22Rv1 (cell line): ENCODE measurements around the gene PPP6R3.

Experiments used
- H3K27ac ChIP-seq: fragments of 450-650 bp; 2 replicates; pipeline ENCODE4 v1.5.1; 2017
- ZFX ChIP-seq: fragments of 450-650 bp; IDR thresholded peaks from 2 replicates; pipeline ENCODE4 v1.6.1; 2017; ENCODE audit warnings: antibody characterized with exemption, borderline replicate concordance
- TF ChIP-seq, protein P1 (sequence below): fragments of 450-650 bp; IDR thresholded peaks from 2 replicates; pipeline ENCODE4 v1.5.1; 2017; ENCODE audit warnings: mild to moderate bottlenecking

PPP6R3 gene

GRCh38 chr11:68651208-68651984, 190.8 kb downstream of the PPP6R3 start:
- TF ChIP-seq, protein P1, sequence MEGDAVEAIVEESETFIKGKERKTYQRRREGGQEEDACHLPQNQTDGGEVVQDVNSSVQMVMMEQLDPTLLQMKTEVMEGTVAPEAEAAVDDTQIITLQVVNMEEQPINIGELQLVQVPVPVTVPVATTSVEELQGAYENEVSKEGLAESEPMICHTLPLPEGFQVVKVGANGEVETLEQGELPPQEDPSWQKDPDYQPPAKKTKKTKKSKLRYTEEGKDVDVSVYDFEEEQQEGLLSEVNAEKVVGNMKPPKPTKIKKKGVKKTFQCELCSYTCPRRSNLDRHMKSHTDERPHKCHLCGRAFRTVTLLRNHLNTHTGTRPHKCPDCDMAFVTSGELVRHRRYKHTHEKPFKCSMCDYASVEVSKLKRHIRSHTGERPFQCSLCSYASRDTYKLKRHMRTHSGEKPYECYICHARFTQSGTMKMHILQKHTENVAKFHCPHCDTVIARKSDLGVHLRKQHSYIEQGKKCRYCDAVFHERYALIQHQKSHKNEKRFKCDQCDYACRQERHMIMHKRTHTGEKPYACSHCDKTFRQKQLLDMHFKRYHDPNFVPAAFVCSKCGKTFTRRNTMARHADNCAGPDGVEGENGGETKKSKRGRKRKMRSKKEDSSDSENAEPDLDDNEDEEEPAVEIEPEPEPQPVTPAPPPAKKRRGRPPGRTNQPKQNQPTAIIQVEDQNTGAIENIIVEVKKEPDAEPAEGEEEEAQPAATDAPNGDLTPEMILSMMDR: no peak
- TF ChIP-seq ZFX: no peak
- no peak overlapping the region for H3K27ac ChIP-seq

DNA sequence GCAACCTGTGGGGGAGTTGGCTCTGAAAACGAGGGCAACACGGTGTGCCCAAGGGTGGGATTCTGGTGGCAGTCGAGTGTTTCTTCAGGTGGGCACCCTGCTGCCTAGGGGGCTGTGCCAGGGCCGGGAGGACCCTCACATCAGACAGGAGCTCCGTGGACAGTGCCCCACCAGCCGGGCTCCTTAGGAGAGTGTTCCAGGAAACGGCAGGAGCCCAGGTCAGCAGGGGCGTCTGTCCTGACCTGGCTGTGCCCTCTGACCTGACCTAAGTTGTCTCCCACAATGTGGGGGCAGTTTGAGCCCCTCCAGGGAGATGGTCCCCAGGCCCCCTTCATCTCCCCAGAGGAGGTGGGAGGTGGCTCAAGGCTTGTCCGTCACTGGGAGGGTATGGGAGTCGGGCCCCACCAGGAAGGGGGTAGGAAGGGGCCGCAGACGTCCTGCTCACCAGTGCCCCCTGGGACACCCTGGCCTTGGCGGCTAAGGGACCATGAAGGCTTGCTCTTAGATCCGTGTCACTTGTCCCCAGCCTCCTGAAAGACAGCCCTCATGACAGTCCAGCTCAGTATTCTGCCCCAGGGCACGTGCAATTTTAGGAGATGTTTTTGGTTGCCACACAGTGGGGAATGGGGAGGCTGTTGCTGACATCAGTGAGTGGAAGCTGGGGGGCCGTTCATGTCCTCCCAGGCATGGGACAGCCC, 191.6 kb downstream of the PPP6R3 start:
- H3K27ac ChIP-seq: no peak overlapping the region
- TF ChIP-seq, protein P1: no peak
- no peak for TF ChIP-seq ZFX

DNA sequence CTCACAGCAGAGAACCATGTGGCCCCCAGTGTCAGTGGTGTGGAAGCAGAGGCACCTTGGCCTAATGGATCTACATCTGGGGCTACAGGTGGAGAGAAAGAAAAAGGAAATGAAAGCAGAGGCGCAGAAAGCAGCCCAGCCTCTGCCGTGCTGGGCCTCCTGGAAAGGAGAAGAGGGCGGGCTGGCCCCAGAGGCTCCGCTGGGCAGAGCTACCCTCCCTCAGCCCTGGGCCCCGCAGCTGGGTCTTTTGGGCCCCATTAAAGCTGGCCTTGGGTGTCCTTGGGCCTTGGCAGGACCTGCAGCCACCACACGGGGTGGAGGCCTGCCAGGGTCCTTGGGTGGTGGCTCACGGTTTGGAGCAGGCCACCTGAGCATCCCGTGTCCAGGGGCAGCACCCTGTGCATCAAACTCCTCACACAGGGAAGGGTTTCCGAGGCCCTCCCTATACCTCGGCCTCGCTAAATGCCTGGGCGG, 192.2 kb downstream of the PPP6R3 start:
- no peak overlapping the region for H3K27ac ChIP-seq
- TF ChIP-seq ZFX: no peak
- TF ChIP-seq, protein P1: no peak

DNA sequence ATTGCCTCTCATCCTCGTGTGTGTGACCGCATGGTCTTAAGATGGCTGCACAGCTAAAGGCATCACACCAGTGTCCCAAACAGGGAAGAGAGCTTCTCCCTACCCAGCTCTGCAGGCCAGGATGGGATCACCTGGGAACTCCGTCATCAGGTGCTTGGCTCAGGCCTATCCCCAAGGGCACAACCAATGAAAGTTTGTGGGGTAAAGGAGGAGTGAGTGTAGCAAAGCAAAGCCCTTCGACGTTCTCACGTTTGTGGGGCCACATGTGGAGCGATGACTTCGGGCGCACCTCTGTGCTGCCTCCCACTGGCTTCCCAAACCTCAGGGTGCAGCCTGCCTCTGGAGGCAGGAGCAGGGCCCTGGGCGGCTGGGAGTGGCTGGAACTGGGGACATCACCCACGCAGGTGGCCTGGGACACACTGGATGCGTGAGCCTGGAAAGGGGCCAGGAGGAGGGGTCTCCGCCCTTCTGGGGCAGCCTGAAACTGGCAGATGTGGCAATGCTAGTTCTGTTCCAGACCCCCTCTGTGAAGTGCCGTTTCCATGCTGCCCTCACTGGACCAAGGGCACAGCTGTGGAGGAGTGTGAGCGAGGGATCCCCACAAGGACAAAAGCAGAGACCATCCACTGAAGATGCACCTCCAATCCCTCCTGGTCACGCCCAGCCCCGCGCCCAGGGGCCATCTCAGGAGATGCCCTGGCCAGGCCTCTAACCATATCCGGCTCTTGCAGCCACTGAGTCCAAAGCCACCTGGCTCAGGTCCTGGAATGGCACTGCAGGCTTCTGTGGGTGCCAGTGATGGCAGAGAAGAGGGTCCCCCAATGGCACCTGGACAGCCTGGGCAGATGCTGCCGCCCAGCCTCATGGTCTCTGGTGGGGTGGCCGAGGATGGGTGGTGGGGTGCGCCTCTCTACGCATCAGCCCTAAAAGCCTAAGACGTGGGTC, 193.2 kb downstream of the PPP6R3 start:
- H3K27ac ChIP-seq: no peak overlapping the region
- TF ChIP-seq, protein P1: no peak
- no peak for TF ChIP-seq ZFX

DNA sequence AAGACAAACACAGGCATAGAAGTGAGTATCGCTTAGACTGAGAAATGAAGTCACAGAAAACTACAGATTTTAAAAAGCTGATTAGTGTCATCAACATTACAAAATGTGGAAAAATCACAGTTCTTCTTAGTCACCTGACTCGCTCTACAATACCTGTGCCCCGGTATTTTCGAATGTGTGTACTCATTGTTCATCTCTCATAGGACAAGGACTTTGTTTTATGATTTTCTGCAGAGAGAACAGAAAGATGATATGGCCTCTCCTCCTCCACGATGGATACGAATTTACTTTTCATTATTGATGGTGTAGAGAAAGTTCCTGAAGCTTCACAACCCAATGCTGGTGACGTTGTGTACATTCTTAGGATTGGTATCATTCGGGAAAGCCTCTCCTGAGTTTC, 194.4 kb downstream of the PPP6R3 start:
- no peak overlapping the region for H3K27ac ChIP-seq
- no peak for TF ChIP-seq ZFX
- TF ChIP-seq, protein P1: no peak

DNA sequence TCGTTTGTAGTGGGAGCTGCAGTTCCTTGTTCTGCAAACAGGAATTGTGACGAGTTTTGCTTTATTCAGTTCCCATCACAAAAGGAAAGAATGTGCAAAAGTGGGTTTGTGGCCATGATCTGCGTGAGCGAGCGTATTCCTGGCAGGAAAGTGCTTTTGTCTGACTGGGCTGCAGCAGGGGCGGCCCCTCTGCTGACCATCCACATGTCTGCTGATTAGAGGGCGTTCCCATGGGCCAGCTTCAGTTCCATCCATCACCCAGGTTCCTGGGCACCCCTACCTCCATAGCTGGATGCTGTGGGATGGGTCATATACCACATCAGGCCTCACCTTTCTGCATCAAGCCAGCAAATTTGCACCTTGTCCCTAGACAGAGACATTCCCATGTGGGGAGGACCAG, 194.9 kb downstream of the PPP6R3 start:
- TF ChIP-seq ZFX: no peak
- TF ChIP-seq, protein P1: no peak
- no peak overlapping the region for H3K27ac ChIP-seq
